GM12875 (cell line): ENCODE results near the gene NOS1AP.

Experiments
- H3K4me3 ChIP-seq: one replicate; pipeline ENCODE4 v1.5.1; 2011; ENCODE audit warnings: low read depth, low read length, control low read depth
- TF ChIP-seq, protein P1 (sequence below): IDR thresholded peaks from 2 replicates; pipeline ENCODE4 v1.5.1; 2011; ENCODE audit warnings: low read depth, mild to moderate bottlenecking, control low read depth, inconsistent platforms, low read length, moderate library complexity, borderline replicate concordance; ENCODE audit not compliant: insufficient read depth

NOS1AP gene

DNA sequence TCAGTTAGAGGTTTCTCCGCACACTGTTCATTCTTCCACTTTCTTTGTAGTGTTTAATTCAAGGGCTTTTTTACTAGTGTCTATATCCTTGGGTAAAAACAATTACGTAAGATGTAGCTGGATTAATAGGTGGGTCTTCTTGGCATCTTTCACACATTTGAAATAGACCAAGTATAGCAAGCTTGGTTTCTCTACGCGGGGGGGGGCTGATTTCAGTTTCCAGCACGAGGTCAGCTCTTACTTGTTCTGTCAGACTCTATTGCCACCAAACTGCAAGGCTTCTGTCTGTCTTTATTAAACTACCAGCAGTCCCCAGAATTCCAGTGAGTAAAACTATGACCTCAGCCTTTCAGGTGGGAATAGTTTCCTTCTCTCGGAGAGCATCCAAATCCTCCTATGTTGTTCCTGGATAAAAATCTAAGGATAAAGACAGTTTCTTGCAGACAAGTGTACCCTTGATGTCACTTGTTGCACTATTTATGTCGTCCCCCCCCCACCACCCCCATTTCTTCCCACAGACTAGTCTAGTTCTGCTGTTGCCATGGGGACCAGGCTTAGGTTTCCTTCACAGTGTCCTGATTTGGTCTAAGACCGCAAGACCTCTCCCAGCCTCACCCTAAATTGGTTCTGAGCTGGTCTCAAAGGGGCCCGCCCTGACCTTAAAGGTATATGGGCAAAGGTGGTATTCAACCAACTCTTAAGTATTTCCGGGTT is 290.2 kb downstream of the NOS1AP start:
- H3K4me3 ChIP-seq = no peak overlapping the region
- TF ChIP-seq, protein P1, sequence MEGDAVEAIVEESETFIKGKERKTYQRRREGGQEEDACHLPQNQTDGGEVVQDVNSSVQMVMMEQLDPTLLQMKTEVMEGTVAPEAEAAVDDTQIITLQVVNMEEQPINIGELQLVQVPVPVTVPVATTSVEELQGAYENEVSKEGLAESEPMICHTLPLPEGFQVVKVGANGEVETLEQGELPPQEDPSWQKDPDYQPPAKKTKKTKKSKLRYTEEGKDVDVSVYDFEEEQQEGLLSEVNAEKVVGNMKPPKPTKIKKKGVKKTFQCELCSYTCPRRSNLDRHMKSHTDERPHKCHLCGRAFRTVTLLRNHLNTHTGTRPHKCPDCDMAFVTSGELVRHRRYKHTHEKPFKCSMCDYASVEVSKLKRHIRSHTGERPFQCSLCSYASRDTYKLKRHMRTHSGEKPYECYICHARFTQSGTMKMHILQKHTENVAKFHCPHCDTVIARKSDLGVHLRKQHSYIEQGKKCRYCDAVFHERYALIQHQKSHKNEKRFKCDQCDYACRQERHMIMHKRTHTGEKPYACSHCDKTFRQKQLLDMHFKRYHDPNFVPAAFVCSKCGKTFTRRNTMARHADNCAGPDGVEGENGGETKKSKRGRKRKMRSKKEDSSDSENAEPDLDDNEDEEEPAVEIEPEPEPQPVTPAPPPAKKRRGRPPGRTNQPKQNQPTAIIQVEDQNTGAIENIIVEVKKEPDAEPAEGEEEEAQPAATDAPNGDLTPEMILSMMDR = no peak

GRCh38 chr1:162360237-162360873 is 290.9 kb downstream of the NOS1AP start:
- H3K4me3 ChIP-seq = no peak overlapping the region
- TF ChIP-seq, protein P1 = no peak

DNA sequence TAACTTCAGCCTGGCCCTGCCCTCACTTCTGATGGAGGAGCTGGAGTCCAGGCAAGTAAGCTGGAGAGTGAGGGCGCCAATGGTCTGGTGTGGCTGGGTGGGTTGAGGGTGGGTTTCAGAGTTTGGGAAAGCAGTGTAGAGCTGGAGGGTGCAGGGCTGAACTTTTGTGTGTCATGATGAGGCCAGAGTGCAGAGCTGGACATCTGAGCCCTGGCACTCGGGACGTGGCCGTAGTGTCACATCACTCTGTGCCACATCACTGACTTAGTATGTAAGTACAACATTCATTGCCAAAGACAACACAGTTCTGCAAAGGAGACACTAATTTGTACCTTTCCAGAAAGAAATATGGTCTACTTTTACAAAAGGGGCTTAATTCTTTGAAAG is 291.4 kb downstream of the NOS1AP start:
- TF ChIP-seq, protein P1 = no peak

DNA sequence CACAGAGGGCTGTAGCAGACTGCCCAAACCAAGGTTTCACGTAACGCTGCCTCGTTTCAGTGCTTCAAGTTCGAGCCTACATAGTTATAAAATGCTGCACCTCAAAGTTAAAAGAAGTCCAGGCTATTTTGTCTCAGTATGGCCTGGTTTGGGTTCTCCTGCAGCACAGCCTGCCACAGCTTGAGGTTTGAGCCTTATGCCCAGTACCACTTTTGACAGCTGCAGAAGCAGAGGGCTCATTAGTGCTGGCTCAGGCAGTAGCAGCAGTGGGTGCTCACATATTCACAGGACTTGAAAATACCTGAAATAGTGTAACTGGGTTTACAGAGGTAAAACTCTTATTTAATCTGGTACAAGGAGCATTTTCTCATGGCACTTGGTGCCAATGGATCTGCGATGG is 291.9 kb downstream of the NOS1AP start:
- TF ChIP-seq, protein P1 = no peak
- H3K4me3 ChIP-seq = no peak overlapping the region

More for the DNA sequence above, 291.4 kb downstream of the NOS1AP start:
- no peak overlapping the region for H3K4me3 ChIP-seq

- no peak overlapping the region for H3K4me3 ChIP-seq
- TF ChIP-seq, protein P1 = no peak
Observed at GRCh38 chr1:162363823-162364222, 294.3 kb downstream of the NOS1AP start.

DNA sequence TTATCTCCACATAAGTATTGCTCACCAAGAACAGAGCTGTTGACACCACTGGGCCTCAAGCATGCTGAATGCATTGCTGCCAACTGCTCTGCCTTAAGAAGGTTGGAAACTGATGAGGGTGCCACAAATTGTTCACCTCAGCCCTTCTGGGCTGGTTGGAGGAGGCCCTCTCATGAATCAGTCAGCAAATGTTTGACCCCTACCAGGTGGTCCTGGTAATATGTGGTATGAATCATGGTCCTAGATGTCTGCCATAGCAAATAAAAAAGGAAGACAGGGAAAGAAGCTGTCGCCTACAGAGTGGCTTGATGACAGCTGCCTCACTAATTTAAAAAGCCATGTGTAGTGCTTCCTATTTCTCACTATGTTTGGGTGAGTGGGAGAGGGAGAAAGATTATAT is 295.0 kb downstream of the NOS1AP start:
- no peak overlapping the region for H3K4me3 ChIP-seq
- TF ChIP-seq, protein P1 = no peak
